GM12892 (cell line): Measurements from ENCODE around the gene CDKAL1.

Source experiments
- POLR2A ChIP-seq: IDR thresholded peaks from 2 replicates; pipeline ENCODE4 v1.6.1; 2011; ENCODE audit warnings: low read depth, low read length, control low read depth
- POLR2AphosphoS5 ChIP-seq: IDR thresholded peaks from 2 replicates; pipeline ENCODE4 v1.6.1; 2011; ENCODE audit warnings: low read depth, low read length, control low read depth
- TAF1 ChIP-seq: IDR thresholded peaks from 2 replicates; pipeline ENCODE4 v1.6.1; 2011; ENCODE audit warnings: low read depth, mild to moderate bottlenecking, control low read depth, low read length, borderline replicate concordance

GRCh38 chr6:20919677-20920385 is 385.6 kb downstream of the CDKAL1 start:
- TF ChIP-seq POLR2A = no peak
- TF ChIP-seq POLR2AphosphoS5 = no peak
- TF ChIP-seq TAF1 = no peak
